Fibroblast of the conjunctiva (primary cell): ENCODE measurements around the gene IGF2BP3.
"Not testable (repeated sequence)": the region's sequence is repeated elsewhere in the genome, so short reads cannot be mapped to it uniquely, and the experiment has no call there.

Experiments
- DNase-seq: peaks from one replicate; pipeline ENCODE4 v3.0.0-alpha.2; 2010; ENCODE audit warnings: low read depth

IGF2BP3 gene

DNA sequence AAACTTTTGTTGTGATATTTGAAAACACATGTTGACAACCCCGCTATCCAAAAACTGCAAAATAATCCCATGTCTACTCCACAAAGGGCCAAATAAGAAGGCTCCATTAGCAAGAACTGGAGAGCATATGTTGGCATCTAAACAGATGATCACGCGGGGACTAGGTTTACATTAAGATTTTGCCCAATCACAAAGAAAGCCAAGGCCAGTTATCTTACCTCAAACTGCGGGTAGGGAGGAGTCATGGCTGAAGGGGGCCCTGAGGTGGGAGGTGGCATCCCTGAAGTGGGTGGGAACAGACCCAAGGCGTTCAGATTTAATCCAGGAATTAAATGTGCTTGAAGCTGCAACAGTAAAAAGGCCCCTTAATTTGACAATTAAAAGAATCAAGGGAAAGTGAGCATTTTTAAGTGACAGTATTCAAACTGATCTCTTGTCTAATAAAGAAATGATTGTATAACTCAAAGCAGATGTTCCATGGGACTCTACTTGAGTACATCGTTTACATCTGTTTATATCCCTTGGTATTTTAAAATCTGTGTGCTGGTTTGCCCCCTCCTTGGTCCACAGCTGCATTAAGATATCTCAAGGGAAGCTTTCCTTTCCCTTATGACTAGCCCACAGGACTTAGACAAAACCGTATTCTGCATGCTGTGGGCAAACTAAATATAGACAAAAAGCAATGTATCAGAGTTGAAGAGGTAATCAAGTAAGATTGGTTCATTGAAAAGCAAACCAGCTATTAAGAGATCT, 128.3 kb downstream of the IGF2BP3 start:
- peak; percentile 20 for DNase-seq

DNA sequence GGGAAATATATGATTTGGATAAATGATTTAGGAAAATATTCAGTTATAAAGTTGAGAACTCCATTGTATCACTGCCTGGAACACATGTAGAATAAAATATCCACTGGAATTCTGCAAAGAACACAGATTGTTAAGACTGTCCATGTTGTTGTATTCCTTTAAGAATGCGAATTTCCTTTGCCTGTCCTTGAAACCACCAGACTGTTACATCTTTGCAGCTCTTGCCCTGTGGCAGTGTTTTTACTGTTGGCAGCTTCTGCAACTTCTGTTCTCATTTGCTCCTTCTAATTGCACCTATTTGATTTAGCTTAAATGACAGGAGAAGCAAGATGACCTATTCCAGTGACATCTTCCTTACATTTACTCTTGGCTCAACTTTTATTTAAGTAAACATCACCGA, 131.4 kb downstream of the IGF2BP3 start:
- no peak for DNase-seq

GRCh38 chr7:23338439-23338838, 131.9 kb downstream of the IGF2BP3 start:
- DNase-seq = no peak

GRCh38 chr7:23337374-23337773, 132.9 kb downstream of the IGF2BP3 start:
- DNase-seq = no peak

GRCh38 chr7:23336799-23337283, 133.4 kb downstream of the IGF2BP3 start:
- DNase-seq = no peak

DNA sequence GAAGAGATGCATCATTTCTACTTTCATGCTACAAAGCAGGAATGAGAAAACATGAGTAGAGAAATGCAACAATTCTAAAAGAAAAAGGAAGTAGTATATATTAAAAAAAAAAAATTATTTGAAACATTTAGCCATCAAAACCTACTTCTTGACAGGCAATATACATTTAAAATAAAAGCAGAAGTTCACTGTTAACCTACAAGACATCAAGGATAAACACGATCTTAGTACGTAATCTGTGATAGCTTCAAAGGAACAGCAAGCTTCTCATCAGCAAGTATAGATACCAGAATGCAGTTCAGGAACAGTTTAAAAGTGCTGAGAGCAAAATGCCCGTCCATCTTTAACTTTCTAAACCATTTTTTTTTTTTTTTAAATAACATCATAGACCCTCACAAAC, 134.2 kb downstream of the IGF2BP3 start:
- no peak for DNase-seq

- DNase-seq = no peak
Measured at GRCh38 chr7:23335621-23336020, 134.7 kb downstream of the IGF2BP3 start.

GRCh38 chr7:23335136-23335535, 135.2 kb downstream of the IGF2BP3 start:
- no peak for DNase-seq

DNA sequence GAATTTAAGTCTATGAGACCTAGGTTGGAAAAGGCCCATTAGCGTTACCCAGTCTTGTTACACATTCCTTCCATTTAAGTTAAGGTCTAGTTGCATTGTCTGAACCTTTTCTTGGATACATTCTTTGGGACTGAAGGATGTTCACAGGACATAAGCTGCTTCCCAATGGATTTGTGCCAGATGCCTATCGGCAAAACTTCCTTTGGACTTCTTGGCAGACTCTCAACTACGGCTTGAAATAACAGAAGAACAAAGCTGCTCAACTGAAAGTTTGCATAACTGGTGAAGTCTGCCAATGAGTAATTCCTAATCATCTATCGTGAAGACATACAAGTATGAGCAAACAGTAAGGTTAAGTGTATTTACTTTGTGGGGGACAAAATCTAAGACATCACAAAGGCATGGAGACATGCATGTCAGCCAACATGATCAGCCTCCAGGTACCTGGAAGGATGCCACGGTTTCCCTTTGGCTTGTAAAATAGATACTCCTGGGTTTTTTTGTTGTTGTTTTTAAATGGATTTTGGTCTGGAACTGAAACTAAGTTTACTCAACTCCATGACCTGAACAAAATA, 135.7 kb downstream of the IGF2BP3 start:
- DNase-seq = peak; percentile 82

GRCh38 chr7:23333671-23334246, 136.5 kb downstream of the IGF2BP3 start:
- DNase-seq = peak; percentile 95

DNA sequence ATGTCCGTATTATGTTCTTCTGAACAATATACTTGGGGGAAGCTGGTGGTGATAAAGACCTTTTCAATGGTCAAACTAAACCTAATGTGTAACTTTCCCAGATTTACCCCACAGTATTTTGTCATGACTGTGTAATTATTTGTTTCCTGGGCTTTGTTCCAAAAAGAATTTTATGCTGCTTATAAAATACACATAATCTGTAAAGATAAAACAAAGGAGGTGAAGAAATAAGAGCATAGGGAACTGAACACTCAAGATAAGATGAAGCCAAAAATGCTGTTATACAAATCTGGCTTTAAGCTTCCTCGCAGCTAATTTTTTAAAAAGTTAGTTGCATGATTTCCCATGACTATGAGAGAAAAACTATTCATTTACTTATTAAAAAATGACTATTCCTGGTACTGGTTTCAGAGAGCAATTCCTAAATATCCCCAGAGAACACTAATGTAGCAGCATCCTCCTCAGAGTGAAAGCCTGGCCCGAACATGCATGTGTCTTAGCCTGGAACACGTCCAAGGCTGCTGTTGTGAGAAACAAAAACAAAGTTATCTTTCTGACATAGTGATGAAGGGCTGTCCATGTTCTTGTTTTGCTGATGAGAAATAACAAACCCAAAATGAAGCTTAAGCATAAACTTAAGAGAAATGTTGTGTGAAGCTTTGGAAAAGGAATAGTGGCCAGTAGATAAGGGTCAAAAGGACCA, 137.2 kb downstream of the IGF2BP3 start:
- DNase-seq = peak; percentile 28

- DNase-seq = no peak
Measured at GRCh38 chr7:23332193-23332592, 138.1 kb downstream of the IGF2BP3 start.

- DNase-seq = no peak
Measured at GRCh38 chr7:23331132-23331531, 139.2 kb downstream of the IGF2BP3 start.

- no peak for DNase-seq
Measured at GRCh38 chr7:23315366-23315765, 154.9 kb downstream of the IGF2BP3 start.

DNA sequence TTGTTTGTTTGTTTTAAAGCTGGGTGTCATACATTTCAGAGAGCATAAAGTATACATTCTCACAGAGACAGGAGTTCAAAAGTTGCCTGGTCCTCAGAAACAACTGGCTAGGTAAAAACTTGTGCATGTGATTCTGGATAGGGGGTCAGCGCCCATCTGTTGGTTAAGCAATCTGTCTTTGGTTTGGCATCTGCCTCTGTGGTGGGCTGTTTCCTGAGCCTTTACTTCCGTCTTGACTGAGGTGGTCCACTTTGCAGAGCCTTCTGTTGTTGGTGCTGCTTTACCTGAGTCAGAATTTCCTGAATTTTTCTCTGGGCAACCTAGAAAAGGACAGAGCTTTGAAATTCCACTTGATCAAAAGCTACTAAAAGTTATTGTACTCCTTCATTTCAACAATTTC, 158.2 kb downstream of the IGF2BP3 start:
- DNase-seq = not testable (repeated sequence)

DNA sequence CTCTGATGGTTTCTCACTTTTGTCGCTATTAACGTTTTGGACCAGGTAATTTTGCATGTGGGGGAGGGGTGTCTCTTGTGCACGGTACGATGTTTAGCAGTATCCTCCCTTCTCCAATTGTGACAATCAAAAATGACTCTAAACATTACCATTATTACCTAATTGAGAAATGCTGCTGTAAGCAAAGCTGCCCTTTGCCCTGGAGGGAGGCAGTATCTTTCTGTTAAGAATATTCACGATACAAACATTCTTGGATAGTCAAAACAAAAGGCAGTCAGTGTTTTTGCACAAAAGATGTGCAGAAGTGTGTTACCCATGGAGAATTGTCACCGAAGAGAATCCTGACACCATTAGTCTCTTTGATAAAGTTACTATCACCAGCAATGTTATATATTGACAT, 161.5 kb downstream of the IGF2BP3 start:
- DNase-seq = no peak

DNA sequence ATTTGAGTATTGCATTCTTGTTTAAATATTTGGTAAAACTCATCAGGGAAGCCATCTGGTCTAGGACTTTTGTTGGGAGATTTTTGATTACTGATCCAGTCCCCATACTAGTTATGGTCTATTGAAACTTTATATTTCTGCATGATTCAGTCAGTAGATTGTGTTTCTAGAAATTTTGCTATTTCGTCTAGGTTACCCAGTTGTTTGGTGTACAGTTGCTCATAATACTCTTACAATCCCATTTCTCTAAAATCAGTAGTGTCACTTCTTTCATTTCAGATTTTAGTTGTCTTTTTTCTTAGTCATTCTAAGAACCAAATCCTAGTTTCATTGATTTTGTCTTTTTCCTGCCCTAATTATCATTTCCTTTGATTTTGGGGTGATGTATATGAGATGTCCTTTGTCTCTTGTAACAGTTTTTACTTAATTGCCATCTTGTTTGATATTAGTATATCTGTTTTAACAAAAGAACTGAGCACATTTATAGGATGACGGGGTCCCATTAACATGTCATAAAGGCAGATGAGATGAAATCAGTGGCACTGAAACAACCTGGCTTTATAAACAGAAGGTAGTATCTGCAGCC, 163.3 kb downstream of the IGF2BP3 start:
- DNase-seq = no peak

DNA sequence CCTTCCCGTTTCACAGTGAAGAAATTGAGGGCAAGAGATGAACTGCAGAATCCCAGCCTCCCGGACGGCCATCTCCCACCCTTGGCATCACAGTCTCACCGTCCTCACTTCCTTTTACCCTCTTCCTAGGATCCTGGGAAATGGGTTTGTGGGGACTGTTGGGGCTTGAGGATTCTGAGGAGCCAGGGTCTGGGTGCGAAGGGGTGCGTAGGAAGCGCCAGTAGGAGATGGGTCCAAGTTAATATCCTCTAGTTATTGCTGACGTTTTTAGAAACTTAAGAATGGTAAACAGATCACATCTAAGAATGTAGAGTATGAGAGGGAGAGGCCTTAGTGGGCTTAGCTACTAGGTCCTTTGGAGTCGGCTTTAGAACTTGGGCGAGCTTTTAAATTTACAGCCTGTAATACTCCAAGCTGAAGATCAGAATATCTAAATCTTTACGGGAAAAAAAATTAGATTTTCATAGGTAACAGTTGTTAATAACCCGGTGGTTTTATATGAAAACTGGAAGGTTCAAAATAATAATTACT, 170.5 kb downstream of the IGF2BP3 start:
- DNase-seq = no peak

GRCh38 chr7:23298885-23299769, 171.2 kb downstream of the IGF2BP3 start, which contains the start of gene MALSU1:
Gene MALSU1 (plus strand): TSS chr7:23299339. CDS start chr7:23299353, 14 bp downstream.
- DNase-seq = peak; percentile 94

GRCh38 chr7:23298141-23298881, 172.0 kb downstream of the IGF2BP3 start:
- no peak for DNase-seq
